ENCODE results near the gene LDLRAD4. TPM values are rescaled to one million over a fixed set of nuclear protein-coding genes. Genes with fewer than 3 reads are reported as not detected.

LDLRAD4 gene
- total RNA-seq, 1 experiment from 2014 or later: not detected

DNA sequence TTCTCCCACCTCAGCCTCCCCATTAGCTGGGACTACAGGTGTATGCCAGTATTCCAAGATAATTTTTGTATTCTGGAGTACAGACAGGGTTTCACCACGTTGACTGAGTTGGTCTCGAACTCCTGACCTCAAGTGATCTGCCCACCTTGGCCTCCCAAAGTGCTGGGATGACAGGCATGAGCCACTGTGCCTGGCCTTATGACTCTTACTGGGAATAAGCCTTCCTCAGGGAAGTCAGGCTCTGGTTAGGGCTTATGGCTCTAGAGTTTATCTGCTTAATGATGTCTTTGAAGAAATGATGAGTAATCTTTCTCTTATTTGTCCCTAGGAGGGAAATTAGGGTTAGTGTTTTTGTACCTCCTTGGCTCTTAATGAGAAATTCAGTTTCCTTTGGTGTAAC is 320.1 kb downstream of the LDLRAD4 start:
- no peaks in the 10 kb centered on the region for H3K9me2 ChIP-seq (replicated peaks; ENCODE audit: low read length)
- DNase-seq: no peak
- CTCF ChIA-PET: no interaction called here
- BruUV-seq (replicated peaks): no TSS peak
- TF ChIP-seq, protein P1, sequence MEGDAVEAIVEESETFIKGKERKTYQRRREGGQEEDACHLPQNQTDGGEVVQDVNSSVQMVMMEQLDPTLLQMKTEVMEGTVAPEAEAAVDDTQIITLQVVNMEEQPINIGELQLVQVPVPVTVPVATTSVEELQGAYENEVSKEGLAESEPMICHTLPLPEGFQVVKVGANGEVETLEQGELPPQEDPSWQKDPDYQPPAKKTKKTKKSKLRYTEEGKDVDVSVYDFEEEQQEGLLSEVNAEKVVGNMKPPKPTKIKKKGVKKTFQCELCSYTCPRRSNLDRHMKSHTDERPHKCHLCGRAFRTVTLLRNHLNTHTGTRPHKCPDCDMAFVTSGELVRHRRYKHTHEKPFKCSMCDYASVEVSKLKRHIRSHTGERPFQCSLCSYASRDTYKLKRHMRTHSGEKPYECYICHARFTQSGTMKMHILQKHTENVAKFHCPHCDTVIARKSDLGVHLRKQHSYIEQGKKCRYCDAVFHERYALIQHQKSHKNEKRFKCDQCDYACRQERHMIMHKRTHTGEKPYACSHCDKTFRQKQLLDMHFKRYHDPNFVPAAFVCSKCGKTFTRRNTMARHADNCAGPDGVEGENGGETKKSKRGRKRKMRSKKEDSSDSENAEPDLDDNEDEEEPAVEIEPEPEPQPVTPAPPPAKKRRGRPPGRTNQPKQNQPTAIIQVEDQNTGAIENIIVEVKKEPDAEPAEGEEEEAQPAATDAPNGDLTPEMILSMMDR (conservative IDR thresholded peaks at IDR 0.05; ENCODE audit: low read depth, low read length): no peak
- no peak for TF ChIP-seq EZH2phosphoT487 (IDR thresholded peaks at IDR 0.05; ENCODE audit: borderline replicate concordance, low read length)
- no peak for TF ChIP-seq EZH2 (IDR thresholded peaks at IDR 0.05; ENCODE audit: low read length, unreplicated experiment)
- H3K4me3 ChIP-seq (ENCODE audit: low read length): no peak overlapping the region
- no peak overlapping the region for H3K4me2 ChIP-seq (ENCODE audit: low read length)
- no peak for ATAC-seq
- H3K27me3 ChIP-seq (ENCODE audit: low read length): peaks cover 93% of the 10 kb centered on the region
- H3K9ac ChIP-seq (ENCODE audit: low read length): no peak overlapping the region
- no peak overlapping the region for H3K27ac ChIP-seq (ENCODE audit: low read length)
- H4K20me1 ChIP-seq (ENCODE audit: low read length): no peaks in the 10 kb centered on the region
- H3K9me3 ChIP-seq (ENCODE audit: low read length): no peaks in the 10 kb centered on the region
- H3K79me2 ChIP-seq (ENCODE audit: low read length): no peaks in the 10 kb centered on the region
- no peak overlapping the region for H2AFZ ChIP-seq (ENCODE audit: low read length)
- H3F3A ChIP-seq (ENCODE audit: low read length, unreplicated experiment): no peaks in the 10 kb centered on the region
- intact Hi-C loops (cut with micrococcal nuclease): no loop called here
- POLR2A ChIA-PET (ENCODE audit: unreplicated experiment): no interaction called here
- H3K4me1 ChIP-seq (ENCODE audit: insufficient read depth, low read length): no peaks in the 10 kb centered on the region
- H3K36me3 ChIP-seq (ENCODE audit: low read depth, low read length): no peaks in the 10 kb centered on the region

DNA sequence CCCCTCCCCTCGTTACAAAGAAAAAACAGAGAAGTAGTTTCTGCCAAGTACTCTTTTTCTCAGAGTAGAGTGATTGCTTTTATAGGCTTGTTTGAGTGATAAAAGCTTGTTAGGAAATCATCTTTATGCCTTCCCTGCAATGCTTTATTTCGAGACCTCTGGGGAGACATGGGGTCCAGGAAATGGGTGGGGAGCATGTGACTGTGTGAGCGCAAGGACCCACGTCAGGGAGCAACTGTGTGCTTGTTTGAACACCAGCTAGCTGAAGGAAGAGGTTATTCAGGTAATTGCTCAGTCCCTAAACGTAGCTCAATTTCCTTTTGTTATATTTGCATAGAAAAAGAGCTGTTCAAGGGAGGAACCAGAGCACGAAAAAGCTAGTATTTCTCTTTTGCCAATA is 320.5 kb downstream of the LDLRAD4 start:
- BruUV-seq (replicated peaks): no TSS peak
- H3K27me3 ChIP-seq (ENCODE audit: low read length): peaks cover 93% of the 10 kb centered on the region
- no peak overlapping the region for H2AFZ ChIP-seq (ENCODE audit: low read length)
- no peak overlapping the region for H3K27ac ChIP-seq (ENCODE audit: low read length)
- H3K4me1 ChIP-seq (ENCODE audit: insufficient read depth, low read length): no peaks in the 10 kb centered on the region
- no peaks in the 10 kb centered on the region for H3K9me2 ChIP-seq (replicated peaks; ENCODE audit: low read length)
- no peaks in the 10 kb centered on the region for H3K9me3 ChIP-seq (ENCODE audit: low read length)
- ChIA-PET POLR2A (ENCODE audit: unreplicated experiment) (no interaction called here), CTCF (no interaction called here)
- H3K9ac ChIP-seq (ENCODE audit: low read length): no peak overlapping the region
- no peaks in the 10 kb centered on the region for H4K20me1 ChIP-seq (ENCODE audit: low read length)
- no peaks in the 10 kb centered on the region for H3K79me2 ChIP-seq (ENCODE audit: low read length)
- DNase-seq (no peak), ATAC-seq (no peak)
- no peak for TF ChIP-seq EZH2 (IDR thresholded peaks at IDR 0.05; ENCODE audit: low read length, unreplicated experiment)
- TF ChIP-seq, protein P1 (conservative IDR thresholded peaks at IDR 0.05; ENCODE audit: low read depth, low read length): no peak
- TF ChIP-seq EZH2phosphoT487 (IDR thresholded peaks at IDR 0.05; ENCODE audit: borderline replicate concordance, low read length): no peak
- H3K4me3 ChIP-seq (ENCODE audit: low read length): no peak overlapping the region
- H3K36me3 ChIP-seq (ENCODE audit: low read depth, low read length): no peaks in the 10 kb centered on the region
- H3F3A ChIP-seq (ENCODE audit: low read length, unreplicated experiment): no peaks in the 10 kb centered on the region
- intact Hi-C loops (cut with micrococcal nuclease): no loop called here
- H3K4me2 ChIP-seq (ENCODE audit: low read length): no peak overlapping the region

DNA sequence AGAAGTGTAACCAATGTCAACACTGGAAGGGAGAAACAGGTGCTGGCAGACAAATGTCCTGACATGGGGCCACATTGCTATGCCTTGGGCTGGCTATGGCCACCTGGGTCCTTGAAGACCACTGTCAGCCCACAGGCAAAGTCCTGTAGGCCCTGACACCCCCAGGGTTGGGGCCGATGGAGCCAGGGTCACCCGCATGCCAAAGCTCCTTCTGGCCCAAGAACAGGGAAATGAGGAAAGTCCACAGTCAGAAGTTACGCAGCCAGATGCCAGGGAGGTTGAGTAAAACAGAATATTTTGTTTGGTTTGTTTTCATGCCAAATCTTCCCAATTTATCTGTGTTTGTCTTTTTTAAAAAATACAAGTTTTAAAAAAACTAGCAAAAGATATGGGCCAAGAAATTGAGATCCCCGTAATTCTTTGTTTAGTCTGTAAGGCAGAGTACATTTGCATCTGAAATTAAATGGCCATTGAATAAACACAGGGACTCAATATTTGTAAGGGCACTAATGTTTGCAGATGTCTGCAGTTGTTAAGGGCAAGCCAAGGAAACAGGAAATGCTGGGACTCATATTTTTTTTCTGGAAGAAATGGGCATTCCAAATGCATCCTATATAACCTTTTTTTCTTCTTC is 321.4 kb downstream of the LDLRAD4 start:
- TF ChIP-seq EZH2phosphoT487 (IDR thresholded peaks at IDR 0.05; ENCODE audit: borderline replicate concordance, low read length): no peak
- TF ChIP-seq, protein P1 (conservative IDR thresholded peaks at IDR 0.05; ENCODE audit: low read depth, low read length): no peak
- no peak for TF ChIP-seq EZH2 (IDR thresholded peaks at IDR 0.05; ENCODE audit: low read length, unreplicated experiment)
- no peaks in the 10 kb centered on the region for H3K9me2 ChIP-seq (replicated peaks; ENCODE audit: low read length)
- no peak overlapping the region for H3K27ac ChIP-seq (ENCODE audit: low read length)
- H3K79me2 ChIP-seq (ENCODE audit: low read length): no peaks in the 10 kb centered on the region
- DNase-seq (no peak), ATAC-seq (no peak)
- no peak overlapping the region for H3K4me2 ChIP-seq (ENCODE audit: low read length)
- intact Hi-C loops (cut with micrococcal nuclease): no loop called here
- H4K20me1 ChIP-seq (ENCODE audit: low read length): no peaks in the 10 kb centered on the region
- H2AFZ ChIP-seq (ENCODE audit: low read length): no peak overlapping the region
- H3F3A ChIP-seq (ENCODE audit: low read length, unreplicated experiment): no peaks in the 10 kb centered on the region
- H3K4me1 ChIP-seq (ENCODE audit: insufficient read depth, low read length): no peaks in the 10 kb centered on the region
- H3K4me3 ChIP-seq (ENCODE audit: low read length): no peak overlapping the region
- BruUV-seq (replicated peaks): no TSS peak
- no peaks in the 10 kb centered on the region for H3K36me3 ChIP-seq (ENCODE audit: low read depth, low read length)
- no peaks in the 10 kb centered on the region for H3K9me3 ChIP-seq (ENCODE audit: low read length)
- H3K27me3 ChIP-seq (ENCODE audit: low read length): peaks cover 93% of the 10 kb centered on the region
- H3K9ac ChIP-seq (ENCODE audit: low read length): no peak overlapping the region
- POLR2A ChIA-PET (ENCODE audit: unreplicated experiment): no interaction called here
- CTCF ChIA-PET: no interaction called here
